Measurements from ENCODE around the gene TRPM3. TPM values are rescaled to one million over a fixed set of nuclear protein-coding genes. Genes with fewer than 3 reads are reported as not detected.
"Not testable (repeated sequence)": the region's sequence is repeated elsewhere in the genome, so short reads cannot be mapped to it uniquely, and the experiment has no call there.

Gene TRPM3
- total RNA-seq, 4 donors from 2014 or later, result 0.07 to 0.66 TPM; not detected in 2

DNA sequence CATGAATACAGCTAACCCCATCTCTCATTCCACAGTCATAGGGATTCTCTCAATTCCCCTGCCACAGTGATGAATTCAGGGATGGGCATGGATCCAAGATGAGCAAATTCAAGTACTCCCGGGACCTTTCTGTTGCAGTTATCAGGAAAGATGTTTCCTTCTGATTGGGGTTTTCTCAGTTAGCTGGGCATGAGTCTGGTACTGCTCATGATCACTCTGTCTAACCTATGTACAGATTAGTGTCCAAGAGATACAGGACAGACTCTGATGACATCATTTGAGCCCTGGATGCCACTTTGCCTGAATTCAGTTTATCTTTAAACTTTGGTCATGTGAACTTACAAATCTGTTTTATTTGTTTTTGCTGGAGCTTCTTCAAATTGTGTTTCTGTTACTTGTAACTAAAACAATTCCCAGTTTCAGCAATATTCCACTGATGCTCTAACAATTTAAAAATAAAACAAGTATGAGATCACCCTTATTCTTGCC, 449.2 kb downstream of the TRPM3 start:
- DNase-seq, result no peak
- no peaks in the 10 kb centered on the region for H3K36me3 ChIP-seq
- no peak for ATAC-seq
- intact Hi-C loops (cut with DNase I; ENCODE audit: low total_unique reads), result no loop called here
- H3K27me3 ChIP-seq, result no peaks in the 10 kb centered on the region
- no peaks in the 10 kb centered on the region for H3K4me1 ChIP-seq
- no peak overlapping the region for H3K27ac ChIP-seq
- no peak overlapping the region for H3K4me3 ChIP-seq
- in situ Hi-C loops (cut with MboI; ENCODE audit: low sequenced_read_pairs in 4 of 4), result loop anchor here in 1 of 4 donors (25.0 kb wide), 1 partner anchor 565 kb away; no protein-coding TSS in a partner anchor
- H3K9me3 ChIP-seq, result no peaks in the 10 kb centered on the region
- TF ChIP-seq POLR2A (IDR thresholded peaks at IDR 0.05), result no peak
- TF ChIP-seq CTCF (IDR thresholded peaks at IDR 0.05 in 4 of 5, conservative IDR thresholded peaks at IDR 0.05 in 1 of 5), result no peak

DNA sequence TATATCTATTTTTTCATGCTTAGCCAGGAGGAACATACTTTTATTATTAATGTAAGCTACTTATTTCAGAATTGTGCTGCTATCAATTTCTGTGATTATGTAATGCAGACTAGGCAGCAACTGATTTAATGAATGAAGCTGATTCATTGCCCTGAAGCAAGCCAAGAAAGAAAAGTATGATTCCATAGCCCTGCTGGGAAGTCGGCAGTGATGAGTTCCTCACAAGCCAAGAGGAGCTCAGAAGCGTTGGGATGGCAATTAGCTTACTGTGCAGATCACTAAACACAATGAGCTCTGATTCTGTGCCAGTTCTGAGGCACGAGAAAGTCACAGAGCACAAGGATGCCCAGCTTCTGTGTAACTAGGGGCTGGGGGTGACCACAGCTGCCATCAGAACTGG, 452.7 kb downstream of the TRPM3 start:
- intact Hi-C loops (cut with DNase I; ENCODE audit: low total_unique reads) (no loop called here), in situ Hi-C loops (cut with MboI; ENCODE audit: low sequenced_read_pairs in 4 of 4) (loop anchor here in 1 of 4 donors (25.0 kb wide), 1 partner anchor 569 kb away; no protein-coding TSS in a partner anchor)
- Histone ChIP-seq H3K27ac (no peak overlapping the region), H3K27me3 (no peaks in the 10 kb centered on the region), H3K4me1 (no peaks in the 10 kb centered on the region), H3K4me3 (no peak overlapping the region), H3K36me3 (no peaks in the 10 kb centered on the region), H3K9me3 (no peaks in the 10 kb centered on the region)
- ATAC-seq, result no peak
- TF ChIP-seq CTCF (IDR thresholded peaks at IDR 0.05 in 4 of 5, conservative IDR thresholded peaks at IDR 0.05 in 1 of 5) (no peak), POLR2A (IDR thresholded peaks at IDR 0.05) (no peak)
- DNase-seq, result no peak

GRCh38 chr9:70658765-70659164, 462.7 kb downstream of the TRPM3 start:
- no peaks in the 10 kb centered on the region for H3K4me1 ChIP-seq
- no peaks in the 10 kb centered on the region for H3K36me3 ChIP-seq
- no peak for TF ChIP-seq POLR2A (IDR thresholded peaks at IDR 0.05)
- no peak for TF ChIP-seq CTCF (IDR thresholded peaks at IDR 0.05 in 4 of 5, conservative IDR thresholded peaks at IDR 0.05 in 1 of 5)
- DNase-seq, result no peak
- in situ Hi-C loops (cut with MboI; ENCODE audit: low sequenced_read_pairs in 4 of 4), result loop anchor here in 1 of 4 donors (25.0 kb wide), 1 partner anchor 579 kb away; no protein-coding TSS in a partner anchor
- intact Hi-C loops (cut with DNase I; ENCODE audit: low total_unique reads), result no loop called here
- ATAC-seq, result no peak
- no peak overlapping the region for H3K27ac ChIP-seq
- H3K4me3 ChIP-seq, result no peak overlapping the region
- H3K9me3 ChIP-seq, result no peaks in the 10 kb centered on the region
- H3K27me3 ChIP-seq, result no peaks in the 10 kb centered on the region

GRCh38 chr9:70656281-70656680, 465.1 kb downstream of the TRPM3 start:
- H3K36me3 ChIP-seq, result no peaks in the 10 kb centered on the region
- H3K9me3 ChIP-seq, result no peaks in the 10 kb centered on the region
- in situ Hi-C loops (cut with MboI; ENCODE audit: low sequenced_read_pairs in 4 of 4) (loop anchor here in 1 of 4 donors (25.0 kb wide), 1 partner anchor 581 kb away; no protein-coding TSS in a partner anchor), intact Hi-C loops (cut with DNase I; ENCODE audit: low total_unique reads) (no loop called here)
- H3K27me3 ChIP-seq, result no peaks in the 10 kb centered on the region
- H3K4me1 ChIP-seq, result no peaks in the 10 kb centered on the region
- no peak for DNase-seq
- no peak overlapping the region for H3K27ac ChIP-seq
- no peak for TF ChIP-seq CTCF (IDR thresholded peaks at IDR 0.05 in 4 of 5, conservative IDR thresholded peaks at IDR 0.05 in 1 of 5)
- TF ChIP-seq POLR2A (IDR thresholded peaks at IDR 0.05), result no peak
- no peak overlapping the region for H3K4me3 ChIP-seq
- no peak for ATAC-seq

DNA sequence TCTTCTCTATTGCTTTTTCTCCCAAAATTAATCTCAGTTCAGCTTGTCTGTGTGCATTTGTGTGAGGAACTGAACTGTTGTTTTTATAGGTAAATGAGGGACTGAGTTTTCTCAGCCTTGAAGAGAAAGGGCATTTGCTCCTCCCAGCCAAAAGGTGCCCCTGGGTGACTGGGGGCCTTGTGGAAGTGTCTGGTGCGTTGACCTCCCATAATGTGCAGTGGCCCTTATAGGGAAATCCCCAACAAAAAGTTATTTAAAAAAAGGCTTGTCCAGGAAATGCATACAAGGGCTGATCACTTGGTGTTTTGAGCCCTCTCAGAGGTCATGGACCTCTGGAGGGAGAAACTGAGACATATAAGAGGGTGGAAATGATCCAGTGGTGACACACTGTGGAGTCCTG, 467.3 kb downstream of the TRPM3 start:
- in situ Hi-C loops (cut with MboI; ENCODE audit: low sequenced_read_pairs in 4 of 4), result loop anchor here in 1 of 4 donors (25.0 kb wide), 1 partner anchor 583 kb away; no protein-coding TSS in a partner anchor
- no peaks in the 10 kb centered on the region for H3K27me3 ChIP-seq
- intact Hi-C loops (cut with DNase I; ENCODE audit: low total_unique reads), result no loop called here
- no peaks in the 10 kb centered on the region for H3K4me1 ChIP-seq
- TF ChIP-seq CTCF (IDR thresholded peaks at IDR 0.05 in 4 of 5, conservative IDR thresholded peaks at IDR 0.05 in 1 of 5) (no peak), POLR2A (IDR thresholded peaks at IDR 0.05) (no peak)
- H3K27ac ChIP-seq, result no peak overlapping the region
- H3K36me3 ChIP-seq, result no peaks in the 10 kb centered on the region
- H3K9me3 ChIP-seq, result peaks cover 0 to 6% (median 0%) of the 10 kb centered on the region in 3 donors
- H3K4me3 ChIP-seq, result no peak overlapping the region
- DNase-seq (no peak), ATAC-seq (no peak)

GRCh38 chr9:70644627-70645026, 476.8 kb downstream of the TRPM3 start:
- not testable (repeated sequence) for DNase-seq, H3K36me3 ChIP-seq, ATAC-seq, H3K4me1 ChIP-seq, H3K9me3 ChIP-seq, H3K27me3 ChIP-seq, H3K27ac ChIP-seq, H3K4me3 ChIP-seq
- intact Hi-C loops (cut with DNase I; ENCODE audit: low total_unique reads), result loop anchor here (5.0 kb wide), 1 partner anchor 358 kb away; no protein-coding TSS in a partner anchor
- in situ Hi-C loops (cut with MboI; ENCODE audit: low sequenced_read_pairs in 4 of 4), result loop anchor here in 3 of 4 donors (5.0 to 25.0 kb wide), 3 partner anchors 603 to 618 kb away; no protein-coding TSS in a partner anchor

Measured in gastrocnemius medialis (tissue), 4 donors.